ENCODE results near the gene ITPRID2. TPM values are rescaled to one million over a fixed set of nuclear protein-coding genes. Genes with fewer than 3 reads are reported as not detected.

The ITPRID2 gene
- total and polyA plus RNA-seq, 2 of the 13 experiments (the other 11 are each of a cell fraction or from before 2014, with no cell fraction given): 44.8 to 62.3 TPM

GRCh38 chr2:181891966-181892798 is 652 bp downstream of the ITPRID2 start (continued):
- TF ChIP-seq PHF20 (CRISPR knock-in tag; IDR thresholded peaks at IDR 0.05) (peak; percentile 68; the same call in 1 of the 2 replicates), CEBPZ (IDR thresholded peaks at IDR 0.05; ENCODE audit: low read length) (no peak), MTF1 (CRISPR knock-in tag; IDR thresholded peaks at IDR 0.05) (peak; percentile 84), ETV6 (CRISPR knock-in tag; conservative IDR thresholded peaks at IDR 0.05) (no peak; the same call in none of the 2 replicates), ZNF512B (CRISPR knock-in tag; IDR thresholded peaks at IDR 0.05; ENCODE audit: borderline replicate concordance) (peak; percentile 99), JARID2 (CRISPR knock-in tag; IDR thresholded peaks at IDR 0.05; ENCODE audit: insufficient replicate concordance) (peak; percentile 63), IKZF1 (IDR thresholded peaks at IDR 0.05) (no peak), MLLT10 (CRISPR knock-in tag; IDR thresholded peaks at IDR 0.05) (no peak), IRX3 (CRISPR knock-in tag; IDR thresholded peaks at IDR 0.05; ENCODE audit: borderline replicate concordance, low read depth) (peak; percentile 94), MXD4 (CRISPR knock-in tag; IDR thresholded peaks at IDR 0.05) (peak; percentile 84), CBX1 (IDR thresholded peaks at IDR 0.05; ENCODE audit: low read depth) (no peak), RCOR2 (CRISPR knock-in tag; IDR thresholded peaks at IDR 0.05) (peak; percentile 37; the same call in 1 of the 2 replicates), HNF1A (IDR thresholded peaks at IDR 0.05; ENCODE audit: low read depth) (no peak), HNF1A (CRISPR knock-in tag; IDR thresholded peaks at IDR 0.05; ENCODE audit: borderline replicate concordance) (peak; percentile 62), SIX1 (CRISPR knock-in tag; IDR thresholded peaks at IDR 0.05; ENCODE audit: borderline replicate concordance) (no peak), ZNF782 (CRISPR knock-in tag; IDR thresholded peaks at IDR 0.05; ENCODE audit: borderline replicate concordance) (no peak; the same call in none of the 2 replicates), GFI1 (CRISPR knock-in tag; IDR thresholded peaks at IDR 0.05; ENCODE audit: borderline replicate concordance) (peak; percentile 70; the same call in 1 of the 2 replicates), ZNF251 (CRISPR knock-in tag; IDR thresholded peaks at IDR 0.05) (peak; percentile 94; the same call in 1 of the 2 replicates)
